ENCODE results near the gene CCL4. TPM values are rescaled to one million over a fixed set of nuclear protein-coding genes. Genes with fewer than 3 reads are reported as not detected.

The CCL4 gene
- total RNA-seq, 1 donor from 2014 or later = 23.4 TPM

DNA sequence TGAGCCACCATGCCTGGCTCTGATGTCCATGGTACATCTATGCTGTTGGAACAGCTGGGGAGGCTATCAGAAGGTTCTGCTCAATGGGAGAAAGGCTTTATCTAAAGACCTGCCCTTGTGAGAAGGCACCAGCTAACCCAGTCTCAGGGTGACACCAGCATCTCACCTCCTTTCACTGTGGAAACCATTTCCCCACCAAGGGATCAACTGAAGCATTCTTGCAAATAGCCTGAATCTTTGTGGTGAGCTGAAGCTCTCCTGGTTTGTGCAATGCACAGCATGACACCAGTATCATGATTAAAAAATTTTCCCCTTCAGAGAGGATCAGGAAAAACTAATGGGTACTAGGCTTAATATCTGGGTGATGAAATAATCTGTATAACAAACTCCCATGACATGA lies 34.5 kb upstream of the CCL4 start:
- Histone ChIP-seq H3K9ac (ENCODE audit: low read length) (no peak overlapping the region), H3K4me2 (ENCODE audit: low read length) (no peak overlapping the region), H3K4me3 (ENCODE audit: insufficient read depth, low read depth, low read length) (no peak overlapping the region), H3K36me3 (ENCODE audit: insufficient read depth, low read length) (no peaks in the 10 kb centered on the region), H3K27ac (ENCODE audit: low read depth, low read length) (no peak overlapping the region), H3K27me3 (ENCODE audit: insufficient read depth, low read length) (no peaks in the 10 kb centered on the region), H3K9me3 (ENCODE audit: insufficient read depth, low read depth, low read length) (no peaks in the 10 kb centered on the region), H3K4me1 (ENCODE audit: insufficient read depth, low read length) (no peaks in the 10 kb centered on the region), H3K79me2 (ENCODE audit: insufficient read depth, low read length) (no peaks in the 10 kb centered on the region), H4K20me1 (ENCODE audit: insufficient read depth, low read length) (no peaks in the 10 kb centered on the region), H2AFZ (ENCODE audit: low read depth, low read length) (no peak overlapping the region)
- Mint-ChIP-seq H3K4me3 (ENCODE audit: unreplicated experiment) (no peak overlapping the region), H3K4me1 (ENCODE audit: low read depth, unreplicated experiment) (no peaks in the 10 kb centered on the region), H3K36me3 (ENCODE audit: low read depth, unreplicated experiment) (no peaks in the 10 kb centered on the region), H3K27ac (ENCODE audit: unreplicated experiment) (no peak overlapping the region), H3K27me3 (ENCODE audit: low read depth, unreplicated experiment) (peaks cover 7% of the 10 kb centered on the region), H3K9me3 (ENCODE audit: unreplicated experiment) (peaks cover 5% of the 10 kb centered on the region)
- no peak for DNase-seq (ENCODE audit: low read depth)
- no peak for TF ChIP-seq EZH2 (IDR thresholded peaks at IDR 0.05; ENCODE audit: insufficient read depth, low read length)
- TF ChIP-seq, protein P1, sequence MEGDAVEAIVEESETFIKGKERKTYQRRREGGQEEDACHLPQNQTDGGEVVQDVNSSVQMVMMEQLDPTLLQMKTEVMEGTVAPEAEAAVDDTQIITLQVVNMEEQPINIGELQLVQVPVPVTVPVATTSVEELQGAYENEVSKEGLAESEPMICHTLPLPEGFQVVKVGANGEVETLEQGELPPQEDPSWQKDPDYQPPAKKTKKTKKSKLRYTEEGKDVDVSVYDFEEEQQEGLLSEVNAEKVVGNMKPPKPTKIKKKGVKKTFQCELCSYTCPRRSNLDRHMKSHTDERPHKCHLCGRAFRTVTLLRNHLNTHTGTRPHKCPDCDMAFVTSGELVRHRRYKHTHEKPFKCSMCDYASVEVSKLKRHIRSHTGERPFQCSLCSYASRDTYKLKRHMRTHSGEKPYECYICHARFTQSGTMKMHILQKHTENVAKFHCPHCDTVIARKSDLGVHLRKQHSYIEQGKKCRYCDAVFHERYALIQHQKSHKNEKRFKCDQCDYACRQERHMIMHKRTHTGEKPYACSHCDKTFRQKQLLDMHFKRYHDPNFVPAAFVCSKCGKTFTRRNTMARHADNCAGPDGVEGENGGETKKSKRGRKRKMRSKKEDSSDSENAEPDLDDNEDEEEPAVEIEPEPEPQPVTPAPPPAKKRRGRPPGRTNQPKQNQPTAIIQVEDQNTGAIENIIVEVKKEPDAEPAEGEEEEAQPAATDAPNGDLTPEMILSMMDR (IDR thresholded peaks at IDR 0.05; ENCODE audit: insufficient read depth, low read depth, low read length) = no peak
- no peak for FAIRE-seq

GRCh38 chr17:36070427-36070826 lies 33.2 kb upstream of the CCL4 start:
- no peak overlapping the region for H3K4me2 ChIP-seq (ENCODE audit: low read length)
- Mint-ChIP-seq H3K27ac (ENCODE audit: unreplicated experiment) (no peak overlapping the region), H3K36me3 (ENCODE audit: low read depth, unreplicated experiment) (no peaks in the 10 kb centered on the region)

GRCh38 chr17:36071751-36072150 lies 31.9 kb upstream of the CCL4 start:
- no peaks in the 10 kb centered on the region for H3K4me1 Mint-ChIP-seq (ENCODE audit: low read depth, unreplicated experiment)
- Histone ChIP-seq H3K79me2 (ENCODE audit: insufficient read depth, low read length) (no peaks in the 10 kb centered on the region), H4K20me1 (ENCODE audit: insufficient read depth, low read length) (no peaks in the 10 kb centered on the region), H3K9ac (ENCODE audit: low read length) (no peak overlapping the region), H3K27me3 (ENCODE audit: insufficient read depth, low read length) (no peaks in the 10 kb centered on the region), H3K9me3 (ENCODE audit: insufficient read depth, low read depth, low read length) (no peaks in the 10 kb centered on the region), H3K27ac (ENCODE audit: low read depth, low read length) (no peak overlapping the region), H3K36me3 (ENCODE audit: insufficient read depth, low read length) (no peaks in the 10 kb centered on the region), H3K4me1 (ENCODE audit: insufficient read depth, low read length) (no peaks in the 10 kb centered on the region), H3K4me2 (ENCODE audit: low read length) (no peak overlapping the region), H2AFZ (ENCODE audit: low read depth, low read length) (no peak overlapping the region), H3K4me3 (ENCODE audit: insufficient read depth, low read depth, low read length) (no peak overlapping the region)
- no peak for FAIRE-seq
- no peaks in the 10 kb centered on the region for H3K9me3 Mint-ChIP-seq (ENCODE audit: unreplicated experiment)
- no peak overlapping the region for H3K27ac Mint-ChIP-seq (ENCODE audit: unreplicated experiment)
- TF ChIP-seq EZH2 (IDR thresholded peaks at IDR 0.05; ENCODE audit: insufficient read depth, low read length) = no peak
- TF ChIP-seq, protein P1 (IDR thresholded peaks at IDR 0.05; ENCODE audit: insufficient read depth, low read depth, low read length) = no peak
- H3K4me3 Mint-ChIP-seq (ENCODE audit: unreplicated experiment) = no peak overlapping the region
- peaks cover 7% of the 10 kb centered on the region for H3K27me3 Mint-ChIP-seq (ENCODE audit: low read depth, unreplicated experiment)
- H3K36me3 Mint-ChIP-seq (ENCODE audit: low read depth, unreplicated experiment) = no peaks in the 10 kb centered on the region
- no peak for DNase-seq (ENCODE audit: low read depth)

More at GRCh38 chr17:36070427-36070826, 33.2 kb upstream of the CCL4 start:
- Histone ChIP-seq H3K9me3 (ENCODE audit: insufficient read depth, low read depth, low read length) (no peaks in the 10 kb centered on the region), H3K36me3 (ENCODE audit: insufficient read depth, low read length) (no peaks in the 10 kb centered on the region), H2AFZ (ENCODE audit: low read depth, low read length) (no peak overlapping the region), H3K4me3 (ENCODE audit: insufficient read depth, low read depth, low read length) (no peak overlapping the region), H3K27me3 (ENCODE audit: insufficient read depth, low read length) (no peaks in the 10 kb centered on the region), H3K79me2 (ENCODE audit: insufficient read depth, low read length) (no peaks in the 10 kb centered on the region), H4K20me1 (ENCODE audit: insufficient read depth, low read length) (no peaks in the 10 kb centered on the region), H3K9ac (ENCODE audit: low read length) (no peak overlapping the region), H3K4me1 (ENCODE audit: insufficient read depth, low read length) (no peaks in the 10 kb centered on the region), H3K27ac (ENCODE audit: low read depth, low read length) (no peak overlapping the region)
- no peak for FAIRE-seq
- DNase-seq (ENCODE audit: low read depth) = no peak
- Mint-ChIP-seq H3K4me3 (ENCODE audit: unreplicated experiment) (no peak overlapping the region), H3K27me3 (ENCODE audit: low read depth, unreplicated experiment) (peaks cover 7% of the 10 kb centered on the region), H3K4me1 (ENCODE audit: low read depth, unreplicated experiment) (no peaks in the 10 kb centered on the region), H3K9me3 (ENCODE audit: unreplicated experiment) (peaks cover 5% of the 10 kb centered on the region)
- TF ChIP-seq, protein P1 (IDR thresholded peaks at IDR 0.05; ENCODE audit: insufficient read depth, low read depth, low read length) = no peak
- no peak for TF ChIP-seq EZH2 (IDR thresholded peaks at IDR 0.05; ENCODE audit: insufficient read depth, low read length)

Measured in astrocyte (in vitro differentiated cells and primary cell).